ENCODE results near the gene BCL2. TPM values are rescaled to one million over a fixed set of nuclear protein-coding genes. Genes with fewer than 3 reads are reported as not detected.

BCL2 gene
- total RNA-seq, 2 donors from 2014 or later = 98.3 to 133 TPM

DNA sequence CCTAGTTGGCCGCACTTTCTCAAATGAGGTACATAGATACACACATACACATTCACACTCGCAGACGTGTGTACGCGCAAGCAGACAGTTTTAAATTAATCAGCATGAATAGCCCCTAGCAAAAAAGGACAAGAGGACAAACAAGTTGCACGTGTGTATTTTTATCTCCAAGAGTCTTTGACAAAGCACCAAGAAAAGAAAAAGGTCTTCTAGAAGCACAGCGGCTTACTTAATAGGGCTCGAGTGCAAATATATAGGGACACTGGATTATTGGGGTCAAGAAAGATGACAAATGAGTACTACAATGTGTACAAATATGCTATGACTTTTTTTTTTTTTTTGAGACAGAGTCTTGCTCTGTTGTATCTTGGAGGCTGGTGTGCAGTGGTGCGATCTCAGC lies 1.7 kb upstream of the BCL2 start:
- Mint-ChIP-seq H3K9me3 (no peaks in the 10 kb centered on the region), H3K4me3 (peak overlapping the region; percentile 88 to 89), H3K36me3 (ENCODE audit: insufficient read depth in 2 of 2) (peaks cover 15 to 16% of the 10 kb centered on the region in 2 donors), H3K27ac (peak overlapping the region; percentile 29), H3K27me3 (ENCODE audit: low read depth) (no peaks in the 10 kb centered on the region), H3K4me1 (ENCODE audit: low read depth) (peaks cover 27% of the 10 kb centered on the region)
- no peak for DNase-seq
- no peak for ATAC-seq (replicated peaks in 1 of 2)

DNA sequence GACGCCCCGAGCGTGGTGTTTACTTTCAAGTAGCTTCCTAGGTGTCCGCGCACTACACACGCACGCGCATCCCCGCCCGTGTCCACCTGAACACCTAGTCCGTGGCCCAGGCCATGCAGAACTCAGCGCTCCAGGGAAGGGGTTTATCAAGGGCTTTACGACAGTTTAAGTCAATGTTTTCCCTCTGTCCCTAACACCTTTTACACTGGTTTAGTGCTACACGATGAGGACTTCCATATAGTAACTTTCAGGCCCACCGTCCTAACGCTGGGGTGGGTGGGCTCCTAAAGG lies 1.4 kb upstream of the BCL2 start:
- Mint-ChIP-seq H3K9me3 (no peaks in the 10 kb centered on the region), H3K4me3 (peak overlapping the region; percentile 88 to 89)
- no peak for ATAC-seq (replicated peaks in 1 of 2)

DNA sequence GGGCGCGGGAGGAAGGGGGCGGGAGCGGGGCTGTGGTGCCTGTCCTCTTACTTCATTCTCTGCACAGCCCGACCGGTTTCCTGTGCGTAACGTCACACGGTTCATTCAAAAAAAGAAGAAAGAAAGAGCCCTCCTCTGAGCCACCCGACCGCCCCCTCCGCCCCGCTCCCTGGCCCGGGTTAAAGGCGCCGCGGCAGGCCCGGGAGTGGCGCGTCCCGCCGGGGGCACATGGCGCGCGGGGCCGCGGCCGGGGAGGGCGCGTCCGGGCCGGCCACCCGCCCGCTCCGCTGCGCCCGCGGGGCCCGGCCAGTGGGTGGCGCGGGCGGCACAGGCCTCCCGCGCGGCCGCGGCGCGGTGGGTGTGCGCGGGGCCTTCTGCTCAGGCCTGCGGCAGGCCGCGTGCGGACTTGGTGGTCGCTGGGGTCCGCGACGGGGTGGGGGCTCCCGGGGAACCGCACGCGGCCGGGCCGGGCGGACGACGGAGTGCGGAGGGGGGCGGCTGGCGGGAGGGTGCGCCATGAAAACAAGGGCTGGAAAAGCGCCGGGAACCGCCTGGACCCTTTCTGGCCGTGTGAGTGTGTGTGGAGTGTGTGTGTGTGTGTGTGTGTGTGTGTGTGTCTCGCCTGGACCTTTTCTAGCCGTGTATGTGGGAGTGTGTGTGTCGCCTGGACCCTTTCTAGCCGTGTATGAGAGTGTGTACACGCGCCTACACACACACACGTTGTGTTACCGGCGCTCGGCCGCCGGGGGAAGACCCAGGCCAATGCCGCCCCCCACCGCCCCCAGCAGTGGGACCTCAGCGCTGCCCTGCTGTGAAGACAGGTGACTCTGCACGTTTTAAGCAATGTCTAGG lies 780 bp upstream of the BCL2 start:
- peak overlapping the region; percentile 88 to 89 for H3K4me3 Mint-ChIP-seq
- H3K9me3 Mint-ChIP-seq = no peaks in the 10 kb centered on the region
- ATAC-seq (replicated peaks in 1 of 2) (peak; percentile 81), DNase-seq (peak; percentile 86 to 90)
- peak overlapping the region; percentile 82 for H3K27ac Mint-ChIP-seq
- no peaks in the 10 kb centered on the region for H3K27me3 Mint-ChIP-seq (ENCODE audit: low read depth)
- peaks cover 27% of the 10 kb centered on the region for H3K4me1 Mint-ChIP-seq (ENCODE audit: low read depth)
- peaks cover 17 to 21% of the 10 kb centered on the region in 2 donors for H3K36me3 Mint-ChIP-seq (ENCODE audit: insufficient read depth in 2 of 2)

More for the DNA sequence above, 1.4 kb upstream of the BCL2 start:
- Mint-ChIP-seq H3K4me1 (ENCODE audit: low read depth) (peaks cover 27% of the 10 kb centered on the region), H3K27ac (peak overlapping the region; percentile 29), H3K27me3 (ENCODE audit: low read depth) (no peaks in the 10 kb centered on the region), H3K36me3 (ENCODE audit: insufficient read depth in 2 of 2) (peaks cover 15 to 19% of the 10 kb centered on the region in 2 donors)
- no peak for DNase-seq

DNA sequence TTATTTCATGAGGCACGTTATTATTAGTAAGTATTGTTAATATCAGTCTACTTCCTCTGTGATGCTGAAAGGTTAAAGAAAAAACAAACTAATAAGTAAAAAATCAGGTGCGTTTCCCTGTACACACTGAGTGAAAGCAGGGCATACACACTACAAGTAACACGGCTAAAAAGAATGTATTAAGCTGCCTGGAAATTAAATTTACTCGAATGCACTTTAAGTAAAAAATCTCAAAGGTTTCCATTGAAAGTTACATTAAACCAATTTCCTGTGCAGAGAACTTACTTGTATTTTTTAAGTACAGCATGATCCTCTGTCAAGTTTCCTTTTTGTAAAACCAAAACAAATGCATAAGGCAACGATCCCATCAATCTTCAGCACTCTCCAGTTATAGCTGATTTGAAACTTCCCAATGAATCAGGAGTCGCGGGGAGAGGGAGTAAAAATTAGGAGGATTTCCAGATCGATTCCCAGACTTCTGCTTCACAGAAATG lies 633 bp downstream of the BCL2 start:
- Mint-ChIP-seq H3K4me1 (ENCODE audit: low read depth) (peaks cover 38% of the 10 kb centered on the region), H3K4me3 (peak overlapping the region; percentile 96 to 99), H3K36me3 (ENCODE audit: insufficient read depth in 2 of 2) (peaks cover 26 to 29% of the 10 kb centered on the region in 2 donors), H3K27ac (peak overlapping the region; percentile 98), H3K27me3 (ENCODE audit: low read depth) (no peaks in the 10 kb centered on the region), H3K9me3 (no peaks in the 10 kb centered on the region)
- DNase-seq = no peak
- no peak for ATAC-seq (replicated peaks in 1 of 2)

DNA sequence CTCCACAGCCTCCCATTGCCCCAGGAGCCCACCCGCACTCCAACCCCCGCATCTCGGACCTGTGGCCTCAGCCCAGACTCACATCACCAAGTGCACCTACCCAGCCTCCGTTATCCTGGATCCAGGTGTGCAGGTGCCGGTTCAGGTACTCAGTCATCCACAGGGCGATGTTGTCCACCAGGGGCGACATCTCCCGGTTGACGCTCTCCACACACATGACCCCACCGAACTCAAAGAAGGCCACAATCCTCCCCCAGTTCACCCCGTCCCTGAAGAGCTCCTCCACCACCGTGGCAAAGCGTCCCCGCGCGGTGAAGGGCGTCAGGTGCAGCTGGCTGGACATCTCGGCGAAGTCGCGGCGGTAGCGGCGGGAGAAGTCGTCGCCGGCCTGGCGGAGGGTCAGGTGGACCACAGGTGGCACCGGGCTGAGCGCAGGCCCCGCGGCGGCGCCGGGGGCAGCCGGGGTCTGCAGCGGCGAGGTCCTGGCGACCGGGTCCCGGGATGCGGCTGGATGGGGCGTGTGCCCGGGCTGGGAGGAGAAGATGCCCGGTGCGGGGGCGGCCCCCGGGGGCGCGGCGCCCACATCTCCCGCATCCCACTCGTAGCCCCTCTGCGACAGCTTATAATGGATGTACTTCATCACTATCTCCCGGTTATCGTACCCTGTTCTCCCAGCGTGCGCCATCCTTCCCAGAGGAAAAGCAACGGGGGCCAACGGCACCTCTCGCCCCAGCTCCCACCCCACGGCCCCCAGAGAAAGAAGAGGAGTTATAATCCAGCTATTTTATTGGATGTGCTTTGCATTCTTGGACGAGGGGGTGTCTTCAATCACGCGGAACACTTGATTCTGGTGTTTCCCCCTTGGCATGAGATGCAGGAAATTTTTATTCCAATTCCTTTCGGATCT lies 1.3 kb downstream of the BCL2 start:
- Mint-ChIP-seq H3K27me3 (ENCODE audit: low read depth) (no peaks in the 10 kb centered on the region), H3K27ac (peak overlapping the region; percentile 98), H3K36me3 (ENCODE audit: insufficient read depth in 2 of 2) (peaks cover 27 to 32% of the 10 kb centered on the region in 2 donors), H3K4me3 (peak overlapping the region; percentile 96 to 99), H3K4me1 (ENCODE audit: low read depth) (peaks cover 42% of the 10 kb centered on the region), H3K9me3 (no peaks in the 10 kb centered on the region)
- DNase-seq = peak; percentile 93
- ATAC-seq (replicated peaks in 1 of 2) = peak; percentile 74

DNA sequence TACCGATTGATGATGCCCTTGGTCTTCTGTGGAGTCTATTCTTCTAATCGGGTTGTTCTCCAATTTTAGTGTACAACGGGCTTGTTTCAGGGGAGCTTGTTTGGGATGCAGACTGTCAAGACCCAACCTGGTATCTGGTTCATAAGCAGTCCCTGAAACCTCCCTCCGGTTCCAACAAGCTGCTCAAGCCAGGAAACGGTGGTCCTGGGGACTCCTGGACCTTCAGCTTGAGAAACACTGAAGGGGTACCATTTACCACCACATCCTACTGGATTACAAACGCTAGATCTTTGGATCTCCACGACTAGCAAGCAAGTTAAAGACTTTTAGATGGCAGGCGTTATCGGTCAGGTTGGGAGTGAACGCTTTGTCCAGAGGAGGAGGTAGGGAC lies 2.0 kb downstream of the BCL2 start:
- Mint-ChIP-seq H3K27me3 (ENCODE audit: low read depth) (no peaks in the 10 kb centered on the region), H3K36me3 (ENCODE audit: insufficient read depth in 2 of 2) (peaks cover 27 to 32% of the 10 kb centered on the region in 2 donors), H3K27ac (peak overlapping the region; percentile 96), H3K4me3 (peak overlapping the region; percentile 96 to 99), H3K4me1 (ENCODE audit: low read depth) (peaks cover 42% of the 10 kb centered on the region), H3K9me3 (no peaks in the 10 kb centered on the region)
- DNase-seq (no peak), ATAC-seq (replicated peaks in 1 of 2) (no peak)

DNA sequence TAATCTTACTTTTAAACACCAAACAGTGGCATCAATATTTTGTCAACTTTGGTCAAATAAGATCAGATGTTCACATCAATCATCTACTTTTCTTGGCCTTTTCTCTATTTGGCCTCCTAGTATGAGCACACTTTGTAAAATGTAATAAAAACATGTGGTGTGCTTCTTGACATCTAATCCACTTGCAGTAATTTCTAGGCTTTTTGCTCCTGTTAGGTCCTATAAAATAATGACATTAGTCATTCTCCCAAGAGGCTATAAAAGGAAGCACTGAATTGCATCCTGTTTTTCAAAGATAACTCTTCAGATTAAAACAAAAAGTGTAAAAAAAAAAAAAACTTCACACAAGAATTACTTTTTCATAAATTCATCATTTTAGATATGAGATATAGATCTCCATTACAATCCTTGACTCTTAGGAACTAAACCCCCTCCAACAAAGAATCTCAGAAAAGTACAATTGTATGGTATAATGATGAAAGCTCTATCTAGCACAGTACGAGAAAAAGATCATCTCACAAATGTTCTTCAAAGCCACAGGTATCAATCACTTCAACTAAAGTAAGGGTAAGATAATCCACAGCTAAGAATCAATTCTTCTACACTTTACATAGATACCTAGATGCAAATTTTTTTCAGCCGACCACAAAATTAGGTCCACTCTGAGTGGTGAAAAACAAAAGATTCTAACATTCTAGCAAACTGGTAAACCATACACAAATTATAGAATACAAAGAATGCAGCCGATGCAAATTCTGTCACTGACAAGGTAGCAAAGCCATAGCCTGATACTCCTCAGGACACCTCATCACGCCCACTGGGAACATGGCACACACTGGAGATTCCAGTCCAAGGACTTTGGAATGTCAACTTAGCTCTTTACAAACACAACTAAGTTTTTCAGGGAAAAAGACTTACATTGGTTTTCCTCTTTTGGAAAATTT lies 2.7 kb downstream of the BCL2 start:
- Mint-ChIP-seq H3K27ac (peak overlapping the region; percentile 96), H3K27me3 (ENCODE audit: low read depth) (no peaks in the 10 kb centered on the region), H3K4me3 (peak overlapping the region; percentile 96 to 99), H3K9me3 (no peaks in the 10 kb centered on the region), H3K4me1 (ENCODE audit: low read depth) (peaks cover 42% of the 10 kb centered on the region), H3K36me3 (ENCODE audit: insufficient read depth in 2 of 2) (peaks cover 30 to 36% of the 10 kb centered on the region in 2 donors)
- no peak for ATAC-seq (replicated peaks in 1 of 2)
- no peak for DNase-seq

DNA sequence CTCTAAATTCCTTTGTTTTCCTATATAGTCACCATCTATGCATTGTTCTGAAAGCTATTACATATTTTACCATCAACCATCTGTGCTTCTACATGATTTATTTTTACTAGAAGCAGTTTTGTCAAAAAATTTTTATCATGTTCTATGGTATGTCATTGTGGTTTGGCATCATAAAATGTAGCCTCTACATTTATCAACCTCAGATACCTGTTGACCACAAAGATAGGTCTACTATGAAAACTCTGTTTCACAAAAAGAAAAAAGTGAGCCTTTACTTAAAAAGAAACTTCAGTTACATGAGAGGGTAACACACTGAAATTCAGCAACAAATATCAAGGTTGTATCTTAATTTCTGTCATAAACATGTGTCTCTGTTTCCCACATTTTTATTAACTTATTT lies 3.7 kb downstream of the BCL2 start:
- Mint-ChIP-seq H3K36me3 (ENCODE audit: insufficient read depth in 2 of 2) (peaks cover 30 to 43% of the 10 kb centered on the region in 2 donors), H3K27me3 (ENCODE audit: low read depth) (no peaks in the 10 kb centered on the region), H3K4me3 (peak overlapping the region; percentile 96 to 99), H3K27ac (peak overlapping the region; percentile 96), H3K4me1 (ENCODE audit: low read depth) (peaks cover 43% of the 10 kb centered on the region), H3K9me3 (no peaks in the 10 kb centered on the region)
- ATAC-seq (replicated peaks in 1 of 2) = no peak
- DNase-seq = no peak

DNA sequence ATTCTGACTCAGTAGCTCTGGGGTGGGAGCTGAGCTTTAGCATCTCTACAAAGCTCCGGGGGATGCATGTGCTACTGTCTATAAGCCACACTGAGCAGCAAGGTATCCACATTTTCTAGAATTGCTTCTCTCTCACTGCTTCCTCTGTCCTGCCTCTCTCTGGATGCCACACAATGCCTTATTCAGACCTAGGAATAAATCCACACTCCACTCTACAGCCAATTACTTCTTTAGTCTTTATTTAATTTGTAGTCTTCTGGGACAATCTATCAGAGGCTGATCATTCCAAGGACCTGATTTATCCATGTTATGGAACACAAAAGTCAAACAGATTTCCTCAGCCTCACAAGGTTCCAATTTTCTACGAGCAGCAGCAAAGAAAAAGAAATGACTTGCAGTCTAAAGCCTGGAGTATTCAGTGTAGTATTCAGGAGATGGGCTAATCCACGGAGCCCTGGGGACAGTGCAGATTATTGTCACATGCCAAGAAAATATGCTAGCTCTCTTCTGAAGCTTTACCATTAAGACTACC lies 4.4 kb downstream of the BCL2 start:
- peak overlapping the region; percentile 96 to 99 for H3K4me3 Mint-ChIP-seq
- no peaks in the 10 kb centered on the region for H3K27me3 Mint-ChIP-seq (ENCODE audit: low read depth)
- DNase-seq (peak in 1 of 2 donors; percentile 18), ATAC-seq (replicated peaks in 1 of 2) (no peak)
- peaks cover 32 to 45% of the 10 kb centered on the region in 2 donors for H3K36me3 Mint-ChIP-seq (ENCODE audit: insufficient read depth in 2 of 2)
- H3K4me1 Mint-ChIP-seq (ENCODE audit: low read depth) = peaks cover 48% of the 10 kb centered on the region
- H3K9me3 Mint-ChIP-seq = no peaks in the 10 kb centered on the region
- peak overlapping the region; percentile 96 for H3K27ac Mint-ChIP-seq

DNA sequence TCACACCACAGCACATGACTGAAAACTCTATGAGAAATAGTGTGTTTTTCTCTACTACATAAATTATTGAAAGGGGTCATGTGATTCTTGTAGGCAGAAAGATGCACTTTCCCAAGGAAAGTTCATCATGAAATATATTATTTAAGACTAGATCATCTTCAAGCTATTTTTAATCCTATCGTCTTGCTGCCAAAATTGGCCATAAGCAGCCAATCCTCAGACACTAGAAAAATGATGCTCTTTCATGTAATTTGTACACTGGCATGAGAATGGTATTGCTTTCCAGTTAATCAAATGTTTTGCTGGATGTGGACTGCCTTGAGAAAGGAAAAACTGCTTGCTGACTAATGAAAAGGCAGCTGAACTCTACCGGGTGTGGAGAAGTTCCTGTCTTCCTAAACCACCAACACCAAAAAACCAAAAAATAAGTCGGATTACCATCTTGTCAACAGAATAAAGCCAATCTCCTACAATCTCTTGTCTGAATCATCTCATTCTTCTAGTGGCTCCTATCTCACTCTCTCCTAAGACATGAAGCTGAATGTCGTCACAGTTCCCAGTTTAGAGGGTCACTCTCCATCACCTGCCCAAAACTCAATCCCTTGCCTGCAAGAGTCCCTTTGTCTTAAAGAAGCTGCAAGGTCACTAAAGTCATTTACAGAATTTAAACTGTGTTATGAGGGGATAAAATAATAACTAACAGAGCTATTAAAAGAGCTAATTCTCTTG lies 5.3 kb downstream of the BCL2 start:
- peaks cover 58% of the 10 kb centered on the region for H3K4me1 Mint-ChIP-seq (ENCODE audit: low read depth)
- H3K36me3 Mint-ChIP-seq (ENCODE audit: insufficient read depth in 2 of 2) = peaks cover 35 to 48% of the 10 kb centered on the region in 2 donors
- DNase-seq (no peak), ATAC-seq (replicated peaks in 1 of 2) (no peak)
- peak overlapping the region; percentile 96 to 99 for H3K4me3 Mint-ChIP-seq
- no peaks in the 10 kb centered on the region for H3K9me3 Mint-ChIP-seq
- peak overlapping the region; percentile 96 for H3K27ac Mint-ChIP-seq
- H3K27me3 Mint-ChIP-seq (ENCODE audit: low read depth) = no peaks in the 10 kb centered on the region

DNA sequence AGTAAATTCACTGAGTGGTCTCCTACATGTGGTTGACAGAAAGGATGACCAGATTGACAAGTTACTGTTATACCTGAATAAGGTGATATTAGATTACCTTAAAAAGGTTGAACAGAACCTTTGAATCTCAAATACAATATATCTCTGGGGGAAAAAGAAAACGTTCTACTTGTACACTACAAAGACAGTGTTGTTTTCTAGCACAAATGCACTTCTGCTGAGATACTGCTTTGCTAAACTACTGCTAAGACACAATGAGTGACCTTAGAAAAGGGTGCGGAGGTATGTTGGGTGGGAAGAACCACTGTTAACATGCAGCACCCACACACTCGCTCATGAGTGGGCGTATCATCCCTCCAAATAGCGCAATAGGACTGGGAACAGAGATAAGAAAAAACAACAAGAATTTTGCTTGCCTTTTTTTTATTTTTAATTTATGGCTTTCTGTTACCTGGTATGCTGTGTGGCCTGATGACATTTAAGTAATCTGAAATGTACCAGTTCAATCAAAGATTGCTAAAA lies 6.1 kb downstream of the BCL2 start:
- DNase-seq (no peak), ATAC-seq (replicated peaks in 1 of 2) (no peak)
- peaks cover 31 to 42% of the 10 kb centered on the region in 2 donors for H3K36me3 Mint-ChIP-seq (ENCODE audit: insufficient read depth in 2 of 2)
- H3K9me3 Mint-ChIP-seq = no peaks in the 10 kb centered on the region
- peaks cover 66% of the 10 kb centered on the region for H3K4me1 Mint-ChIP-seq (ENCODE audit: low read depth)
- peak overlapping the region; percentile 96 to 99 for H3K4me3 Mint-ChIP-seq
- no peaks in the 10 kb centered on the region for H3K27me3 Mint-ChIP-seq (ENCODE audit: low read depth)
- H3K27ac Mint-ChIP-seq = peak overlapping the region; percentile 96
